GM19438 (cell line): Measurements from ENCODE around the gene DNM2.
"Not testable (repeated sequence)": the region's sequence is repeated elsewhere in the genome, so short reads cannot be mapped to it uniquely, and the experiment has no call there.

Experiments
- ATAC-seq: cut with Tn5 transposase; IDR thresholded peaks from one replicate; pipeline ENCODE4 v1.9.1; 2021; ENCODE audit warnings: low read depth; ENCODE audit not compliant: unreplicated experiment

The DNM2 gene

GRCh38 chr19:10855879-10856522 is 138.1 kb downstream of the DNM2 start:
- ATAC-seq = no peak

- ATAC-seq = not testable (repeated sequence)
Measured at GRCh38 chr19:10856899-10857298, 139.0 kb downstream of the DNM2 start.

GRCh38 chr19:10858204-10858828 is 140.4 kb downstream of the DNM2 start:
- no peak for ATAC-seq

GRCh38 chr19:10861103-10861651 is 143.3 kb downstream of the DNM2 start:
- ATAC-seq = no peak

- no peak for ATAC-seq
Measured at GRCh38 chr19:10862561-10863106, 144.8 kb downstream of the DNM2 start.

GRCh38 chr19:10863107-10863717 is 145.3 kb downstream of the DNM2 start:
- ATAC-seq = no peak

GRCh38 chr19:10864538-10864899 is 146.6 kb downstream of the DNM2 start:
- no peak for ATAC-seq

GRCh38 chr19:10866495-10866894 is 148.6 kb downstream of the DNM2 start:
- no peak for ATAC-seq

- ATAC-seq = no peak
Measured at GRCh38 chr19:10868872-10869547, 151.1 kb downstream of the DNM2 start.

GRCh38 chr19:10869872-10870311 is 152.0 kb downstream of the DNM2 start:
- not testable (repeated sequence) for ATAC-seq

GRCh38 chr19:10870501-10870954 is 152.6 kb downstream of the DNM2 start:
- ATAC-seq = no peak

- peak; percentile 69 for ATAC-seq
Measured at GRCh38 chr19:10870955-10871603, 153.2 kb downstream of the DNM2 start, which contains the start of gene CARM1. Gene CARM1 (plus strand): TSS chr19:10871553. CDS start chr19:10871703, 150 bp downstream.

GRCh38 chr19:10871711-10872545 is 154.0 kb downstream of the DNM2 start:
- ATAC-seq = no peak

- ATAC-seq = no peak
Measured at GRCh38 chr19:10872546-10873107, 154.7 kb downstream of the DNM2 start.

- no peak for ATAC-seq
Measured at GRCh38 chr19:10874024-10874423, 156.1 kb downstream of the DNM2 start.

- peak; percentile 58 for ATAC-seq
Measured at GRCh38 chr19:10876459-10877240, 158.8 kb downstream of the DNM2 start.

- ATAC-seq = not testable (repeated sequence)
Measured at GRCh38 chr19:10877608-10878007, 159.7 kb downstream of the DNM2 start.

GRCh38 chr19:10878253-10878652 is 160.4 kb downstream of the DNM2 start:
- no peak for ATAC-seq
